ENCODE results near the gene KPNA6.

- TF ChIP-seq CTCF (IDR thresholded peaks at IDR 0.05) (no peak), POLR2A (IDR thresholded peaks at IDR 0.05) (no peak)
These were observed 78.2 kb downstream of the KPNA6 start for GRCh38 chr1:32186077-32186476.

Measured in uterus (tissue), 2 donors.